ENCODE results near the gene SEC31A.

GRCh38 chr4:82866706-82867385 lies 24.1 kb downstream of the SEC31A start:
- TF ChIP-seq CTCF (conservative IDR thresholded peaks at IDR 0.05; ENCODE audit: low read depth in 2 of 2), result no peak
- TF ChIP-seq, protein P1, sequence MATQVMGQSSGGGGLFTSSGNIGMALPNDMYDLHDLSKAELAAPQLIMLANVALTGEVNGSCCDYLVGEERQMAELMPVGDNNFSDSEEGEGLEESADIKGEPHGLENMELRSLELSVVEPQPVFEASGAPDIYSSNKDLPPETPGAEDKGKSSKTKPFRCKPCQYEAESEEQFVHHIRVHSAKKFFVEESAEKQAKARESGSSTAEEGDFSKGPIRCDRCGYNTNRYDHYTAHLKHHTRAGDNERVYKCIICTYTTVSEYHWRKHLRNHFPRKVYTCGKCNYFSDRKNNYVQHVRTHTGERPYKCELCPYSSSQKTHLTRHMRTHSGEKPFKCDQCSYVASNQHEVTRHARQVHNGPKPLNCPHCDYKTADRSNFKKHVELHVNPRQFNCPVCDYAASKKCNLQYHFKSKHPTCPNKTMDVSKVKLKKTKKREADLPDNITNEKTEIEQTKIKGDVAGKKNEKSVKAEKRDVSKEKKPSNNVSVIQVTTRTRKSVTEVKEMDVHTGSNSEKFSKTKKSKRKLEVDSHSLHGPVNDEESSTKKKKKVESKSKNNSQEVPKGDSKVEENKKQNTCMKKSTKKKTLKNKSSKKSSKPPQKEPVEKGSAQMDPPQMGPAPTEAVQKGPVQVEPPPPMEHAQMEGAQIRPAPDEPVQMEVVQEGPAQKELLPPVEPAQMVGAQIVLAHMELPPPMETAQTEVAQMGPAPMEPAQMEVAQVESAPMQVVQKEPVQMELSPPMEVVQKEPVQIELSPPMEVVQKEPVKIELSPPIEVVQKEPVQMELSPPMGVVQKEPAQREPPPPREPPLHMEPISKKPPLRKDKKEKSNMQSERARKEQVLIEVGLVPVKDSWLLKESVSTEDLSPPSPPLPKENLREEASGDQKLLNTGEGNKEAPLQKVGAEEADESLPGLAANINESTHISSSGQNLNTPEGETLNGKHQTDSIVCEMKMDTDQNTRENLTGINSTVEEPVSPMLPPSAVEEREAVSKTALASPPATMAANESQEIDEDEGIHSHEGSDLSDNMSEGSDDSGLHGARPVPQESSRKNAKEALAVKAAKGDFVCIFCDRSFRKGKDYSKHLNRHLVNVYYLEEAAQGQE (IDR thresholded peaks at IDR 0.05; ENCODE audit: unreplicated experiment), result no peak
- TF ChIP-seq EZH2 (IDR thresholded peaks at IDR 0.05; ENCODE audit: low read depth, unreplicated experiment), result no peak
- no peak for TF ChIP-seq POLR2AphosphoS5 (IDR thresholded peaks at IDR 0.05; ENCODE audit: low read depth)
- no peak for TF ChIP-seq EZH2phosphoT487 (IDR thresholded peaks at IDR 0.05; ENCODE audit: unreplicated experiment)
- TF ChIP-seq CREB1 (CRISPR knock-in tag; IDR thresholded peaks at IDR 0.05; ENCODE audit: low read depth), result no peak
- TF ChIP-seq JUNB (IDR thresholded peaks at IDR 0.05; ENCODE audit: unreplicated experiment), result no peak
- no peak for TF ChIP-seq STAT1 (IDR thresholded peaks at IDR 0.05; ENCODE audit: unreplicated experiment)
- TF ChIP-seq ZNF462 (CRISPR knock-in tag; IDR thresholded peaks at IDR 0.05), result no peak
- TF ChIP-seq ZNF114 (CRISPR knock-in tag; IDR thresholded peaks at IDR 0.05), result no peak
- TF ChIP-seq ZNF331 (CRISPR knock-in tag; IDR thresholded peaks at IDR 0.05; ENCODE audit: low read depth), result no peak

Data from GM23338 (cell line).